Suprapubic skin (tissue), 4 donors: ENCODE measurements around the gene GPR171.

Experiments used
- EP300 ChIP-seq: sonication (generic); formaldehyde crosslinking; IDR thresholded peaks from one replicate; pipeline ENCODE4 v1.6.1; 2017; ENCODE audit warnings: antibody characterized with exemption
- POLR2A ChIP-seq, 2 donors: fragments of 450-650 bp; IDR thresholded peaks; one replicate each; pipeline ENCODE4 v1.6.1; 2017; ENCODE audit warnings: antibody characterized with exemption in 2 of 2, mild to moderate bottlenecking in 2 of 2, moderate library complexity in 2 of 2
- POLR2AphosphoS5 ChIP-seq, 3 donors: sonication (generic); formaldehyde crosslinking; IDR thresholded peaks; one replicate each; pipeline ENCODE4 v1.6.1; 2017; ENCODE audit warnings: antibody characterized with exemption in 3 of 3
- TF ChIP-seq, protein P1 (sequence below), 2 donors: fragments of 200-600 bp in 1 of 2; fragments of 450-650 bp in 1 of 2; sonication (generic) in 1 of 2; IDR thresholded peaks; one replicate each; pipeline ENCODE4 v1.5.1; 2016 to 2019; ENCODE audit warnings: antibody characterized with exemption in 2 of 2, mild to moderate bottlenecking in 1 of 2, moderate library complexity in 1 of 2

DNA sequence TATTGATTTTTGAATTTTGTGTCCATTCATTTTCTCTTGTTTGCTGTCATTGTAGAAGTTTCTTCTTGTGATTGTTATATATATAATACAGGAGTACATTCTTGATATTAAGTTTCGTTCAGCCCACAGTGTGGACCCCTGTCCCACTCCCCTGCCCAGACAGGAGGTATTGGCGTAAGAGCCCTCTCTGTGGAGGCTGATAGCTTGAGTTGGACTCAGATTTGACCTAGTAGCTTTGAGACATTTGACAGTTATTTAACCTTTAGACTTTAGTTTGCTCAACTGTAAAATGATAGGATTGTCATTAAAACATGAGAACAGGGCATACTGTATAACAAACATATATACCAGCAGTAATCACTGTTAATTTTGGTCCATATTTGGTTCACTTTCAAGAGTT lies 27.1 kb downstream of the GPR171 start:
- TF ChIP-seq POLR2AphosphoS5 (IDR thresholded peaks at IDR 0.05) (no peak), EP300 (no peak), POLR2A (IDR thresholded peaks at IDR 0.05) (no peak)
- TF ChIP-seq, protein P1, sequence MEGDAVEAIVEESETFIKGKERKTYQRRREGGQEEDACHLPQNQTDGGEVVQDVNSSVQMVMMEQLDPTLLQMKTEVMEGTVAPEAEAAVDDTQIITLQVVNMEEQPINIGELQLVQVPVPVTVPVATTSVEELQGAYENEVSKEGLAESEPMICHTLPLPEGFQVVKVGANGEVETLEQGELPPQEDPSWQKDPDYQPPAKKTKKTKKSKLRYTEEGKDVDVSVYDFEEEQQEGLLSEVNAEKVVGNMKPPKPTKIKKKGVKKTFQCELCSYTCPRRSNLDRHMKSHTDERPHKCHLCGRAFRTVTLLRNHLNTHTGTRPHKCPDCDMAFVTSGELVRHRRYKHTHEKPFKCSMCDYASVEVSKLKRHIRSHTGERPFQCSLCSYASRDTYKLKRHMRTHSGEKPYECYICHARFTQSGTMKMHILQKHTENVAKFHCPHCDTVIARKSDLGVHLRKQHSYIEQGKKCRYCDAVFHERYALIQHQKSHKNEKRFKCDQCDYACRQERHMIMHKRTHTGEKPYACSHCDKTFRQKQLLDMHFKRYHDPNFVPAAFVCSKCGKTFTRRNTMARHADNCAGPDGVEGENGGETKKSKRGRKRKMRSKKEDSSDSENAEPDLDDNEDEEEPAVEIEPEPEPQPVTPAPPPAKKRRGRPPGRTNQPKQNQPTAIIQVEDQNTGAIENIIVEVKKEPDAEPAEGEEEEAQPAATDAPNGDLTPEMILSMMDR (IDR thresholded peaks at IDR 0.05) = no peak
